GM18867 (cell line): ENCODE results near the gene MBOAT7.
A peak's percentile ranks its signal among the peaks of the same experiment; 100 is the strongest.

Experiments
- ATAC-seq: cut with Tn5 transposase; IDR thresholded peaks from one replicate; pipeline ENCODE4 v1.9.1; 2021; ENCODE audit warnings: mild to moderate bottlenecking, moderate library complexity; ENCODE audit not compliant: unreplicated experiment

MBOAT7 gene

GRCh38 chr19:54147676-54148075, 41.7 kb downstream of the MBOAT7 start:
- no peak for ATAC-seq

GRCh38 chr19:54145541-54146158, 43.7 kb downstream of the MBOAT7 start:
- no peak for ATAC-seq

- ATAC-seq, result no peak
Observed at GRCh38 chr19:54142166-54142780, 47.1 kb downstream of the MBOAT7 start.

DNA sequence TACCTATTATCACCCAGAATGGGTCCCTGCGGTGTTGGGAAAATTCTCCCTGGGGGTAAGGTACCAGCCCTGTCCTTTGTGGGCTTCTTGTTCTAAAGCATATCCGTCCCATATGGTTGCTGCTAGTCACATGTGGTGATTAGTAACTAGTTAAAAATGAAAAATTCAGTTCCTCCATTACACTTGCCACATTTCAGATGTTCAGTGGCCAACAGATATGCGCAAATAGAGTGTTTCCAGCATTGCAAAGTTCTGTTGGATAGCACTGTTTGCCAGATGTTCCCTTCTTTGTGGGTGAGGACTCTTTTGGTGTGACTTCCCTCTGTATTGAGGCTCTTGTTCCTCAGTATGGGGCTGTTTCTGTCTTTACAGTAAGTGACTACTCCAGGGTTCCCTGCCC, 48.0 kb downstream of the MBOAT7 start:
- no peak for ATAC-seq

GRCh38 chr19:54138489-54139256, 50.7 kb downstream of the MBOAT7 start:
- ATAC-seq, result no peak

- no peak for ATAC-seq
Observed at GRCh38 chr19:54137699-54138488, 51.5 kb downstream of the MBOAT7 start, which contains the start of gene CNOT3. Gene CNOT3, plus strand, starts transcription at chr19:54137762. Its CDS starts 5,217 bp downstream, at chr19:54142979.

GRCh38 chr19:54136864-54137698, 52.3 kb downstream of the MBOAT7 start:
- peak; percentile 75 for ATAC-seq

GRCh38 chr19:54136086-54136863, 53.1 kb downstream of the MBOAT7 start:
- ATAC-seq, result no peak

DNA sequence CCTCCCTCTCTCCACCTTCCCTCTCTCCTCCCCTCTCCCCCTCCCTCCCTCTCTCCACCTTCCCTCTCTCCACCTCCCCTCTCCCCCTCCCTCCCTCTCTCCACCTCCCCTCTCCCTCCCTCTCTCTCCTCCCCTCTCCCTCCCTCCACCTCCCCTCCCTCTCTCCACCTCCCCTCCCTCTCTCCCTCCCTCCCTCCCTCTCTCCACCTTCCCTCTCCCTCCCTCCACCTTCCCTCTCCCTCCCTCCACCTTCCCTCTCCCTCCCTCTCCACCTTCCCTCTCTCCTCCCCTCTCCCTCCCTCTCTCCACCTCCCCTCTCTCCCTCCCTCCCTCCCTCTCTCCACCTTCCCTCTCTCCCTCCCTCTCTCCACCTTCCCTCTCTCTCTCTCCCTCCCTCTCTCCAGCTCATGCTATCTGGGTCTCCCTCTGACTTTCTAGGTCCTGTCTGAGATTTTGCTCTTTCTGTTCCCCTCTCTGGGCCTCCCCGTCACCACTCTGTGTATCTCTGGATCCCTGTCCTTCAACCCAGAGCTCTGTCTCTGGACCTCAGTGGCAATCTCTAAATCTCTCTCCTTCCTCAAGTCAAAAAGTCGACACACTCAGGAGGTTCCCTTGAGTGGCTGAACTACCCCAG, 55.3 kb downstream of the MBOAT7 start:
- no peak for ATAC-seq

- no peak for ATAC-seq
Observed at GRCh38 chr19:54133312-54133956, 55.9 kb downstream of the MBOAT7 start.

DNA sequence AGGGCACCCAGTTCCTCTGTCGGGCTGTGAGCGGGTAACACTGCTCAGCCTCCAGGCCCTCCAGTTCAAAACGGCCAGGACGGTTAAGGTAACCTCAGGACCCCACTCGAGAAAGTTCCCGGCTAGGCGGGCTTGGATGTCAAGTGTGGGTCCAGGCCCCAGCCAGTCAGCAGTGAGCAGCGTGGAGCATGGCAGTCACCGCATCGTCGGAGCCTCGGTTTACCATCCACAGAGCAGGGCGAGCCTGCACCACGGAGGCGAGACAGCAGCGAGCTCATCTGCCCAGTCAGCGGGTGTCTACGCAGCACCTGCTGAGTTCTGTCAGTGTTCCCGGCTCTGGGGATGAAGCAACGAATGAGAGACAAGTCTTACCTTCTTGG, 59.8 kb downstream of the MBOAT7 start:
- no peak for ATAC-seq

GRCh38 chr19:54128796-54129616, 60.4 kb downstream of the MBOAT7 start:
- no peak for ATAC-seq

DNA sequence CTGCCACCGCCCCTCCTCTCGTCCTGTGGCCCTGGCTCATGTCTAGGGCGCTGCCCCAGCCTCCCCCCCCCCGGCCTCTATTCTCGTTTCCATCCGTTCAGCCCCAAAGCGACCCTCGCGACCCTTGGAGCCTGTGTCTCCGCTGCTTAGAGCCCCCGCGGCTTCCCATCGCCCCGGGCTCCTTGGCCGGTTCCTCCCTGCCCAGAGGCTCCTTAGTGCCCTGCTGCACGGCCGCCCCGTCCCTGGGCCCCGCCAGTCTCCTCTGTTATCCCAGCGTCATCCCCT, 61.0 kb downstream of the MBOAT7 start:
- no peak for ATAC-seq

GRCh38 chr19:54127688-54128440, 61.5 kb downstream of the MBOAT7 start:
- no peak for ATAC-seq

GRCh38 chr19:54125713-54126112, 63.7 kb downstream of the MBOAT7 start:
- ATAC-seq, result no peak

GRCh38 chr19:54124393-54124792, 65.0 kb downstream of the MBOAT7 start:
- ATAC-seq, result no peak

DNA sequence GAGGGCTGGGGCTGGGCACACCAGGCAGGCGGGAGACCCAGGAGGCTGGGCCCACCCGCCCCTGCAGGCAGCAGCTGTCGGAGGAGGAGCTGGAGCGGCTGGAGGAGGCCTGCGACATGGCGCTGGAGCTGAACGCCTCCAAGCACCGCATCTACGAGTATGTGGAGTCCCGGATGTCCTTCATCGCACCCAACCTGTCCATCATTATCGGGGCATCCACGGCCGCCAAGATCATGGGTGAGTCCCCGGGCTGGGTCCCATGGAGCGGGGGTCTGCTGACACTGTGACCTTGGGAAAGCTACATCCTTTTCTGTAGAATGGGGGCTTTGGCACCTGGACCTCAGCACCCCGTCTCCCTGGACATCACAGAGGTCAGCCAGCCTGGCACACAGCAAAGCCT, 65.7 kb downstream of the MBOAT7 start:
- no peak for ATAC-seq
